Cardiac muscle cell (in vitro differentiated cells and primary cell): ENCODE measurements around the gene HRK. TPM values are rescaled to one million over a fixed set of nuclear protein-coding genes. Genes with fewer than 3 reads are reported as not detected.

Experiments used
- DNase-seq, 2 donors: peaks; one replicate each; pipeline versions ENCODE4 v3.0.0 to v3.0.0-alpha.2; 2010 to 2017; ENCODE audit warnings: low read depth in 1 of 2, low spot score in 1 of 2
- H3K27ac ChIP-seq: fragments of 200-600 bp; sonication (generic); 2 replicates; pipeline ENCODE4 v1.5.1; 2016
- H3K27me3 ChIP-seq: fragments of 200-600 bp; sonication (generic); 2 replicates; pipeline ENCODE4 v1.6.0; 2016; ENCODE audit warnings: control low read depth
- H3K36me3 ChIP-seq: fragments of 200-600 bp; sonication (generic); 2 replicates; pipeline ENCODE4 v1.5.1; 2016; ENCODE audit warnings: control low read depth
- H3K4me1 ChIP-seq: fragments of 200-600 bp; sonication (generic); 2 replicates; pipeline ENCODE4 v1.8.1; 2017; ENCODE audit warnings: low read depth, mild to moderate bottlenecking, mixed run types
- H3K4me3 ChIP-seq: fragments of 200-600 bp; sonication (generic); 2 replicates; pipeline ENCODE4 v1.5.1; 2016; ENCODE audit warnings: mild to moderate bottlenecking
- H3K9me3 ChIP-seq: fragments of 200-600 bp; sonication (generic); 2 replicates; pipeline ENCODE4 v1.5.1; 2017; ENCODE audit warnings: low read depth, mild to moderate bottlenecking, control low read depth
- polyA plus RNA-seq: library from polyadenylated mRNA; unstranded; fragments of >200 nt; fragmentation: Nextera tagmentation; extraction: Ambion mirVana; gene quantifications from 2 replicates; pipeline ENCODE4 v1.2.1, GENCODE V29; 2016
- total RNA-seq: library from RNA; depleted of rRNA; stranded (reverse); fragments of >200 nt; gene quantifications from 2 replicates; pipeline ENCODE4 v1.2.3, GENCODE V29; 2016
- TF ChIP-seq, protein P1 (sequence below): IDR thresholded peaks from 2 replicates; pipeline ENCODE4 v1.5.1; 2012; ENCODE audit warnings: low read depth, mild to moderate bottlenecking, low read length

HRK gene
- total and polyA plus RNA-seq, 2 experiments from 2014 or later = 0.06 TPM; not detected in 1

DNA sequence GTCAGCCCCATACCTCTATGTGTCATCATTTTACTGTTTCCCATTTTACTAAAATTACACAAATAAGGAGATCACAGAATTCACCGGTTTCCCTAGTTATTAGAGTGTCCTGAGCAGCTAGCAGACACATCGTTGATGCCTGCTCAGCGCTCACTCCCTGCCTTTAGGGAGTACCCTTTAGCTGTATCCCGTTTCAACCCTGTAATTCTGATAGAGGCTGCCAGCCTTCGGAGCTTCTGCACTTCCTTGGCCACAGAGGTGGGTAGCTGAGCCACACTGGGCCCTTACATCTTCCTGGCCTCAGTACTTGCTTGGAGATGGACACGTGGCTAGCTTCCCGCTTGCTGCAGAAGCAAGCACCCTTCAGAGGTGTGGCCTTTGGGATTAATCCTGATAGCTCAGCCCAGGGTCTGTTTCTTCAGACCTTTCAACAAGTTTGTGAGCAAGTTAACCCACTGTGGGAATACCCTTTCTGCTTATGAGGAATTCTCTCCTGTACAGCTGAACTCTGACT lies 15.2 kb upstream of the HRK start:
- H3K4me1 ChIP-seq = no peaks in the 10 kb centered on the region
- H3K27ac ChIP-seq = no peak overlapping the region
- H3K9me3 ChIP-seq = no peaks in the 10 kb centered on the region
- H3K36me3 ChIP-seq = no peaks in the 10 kb centered on the region
- TF ChIP-seq, protein P1, sequence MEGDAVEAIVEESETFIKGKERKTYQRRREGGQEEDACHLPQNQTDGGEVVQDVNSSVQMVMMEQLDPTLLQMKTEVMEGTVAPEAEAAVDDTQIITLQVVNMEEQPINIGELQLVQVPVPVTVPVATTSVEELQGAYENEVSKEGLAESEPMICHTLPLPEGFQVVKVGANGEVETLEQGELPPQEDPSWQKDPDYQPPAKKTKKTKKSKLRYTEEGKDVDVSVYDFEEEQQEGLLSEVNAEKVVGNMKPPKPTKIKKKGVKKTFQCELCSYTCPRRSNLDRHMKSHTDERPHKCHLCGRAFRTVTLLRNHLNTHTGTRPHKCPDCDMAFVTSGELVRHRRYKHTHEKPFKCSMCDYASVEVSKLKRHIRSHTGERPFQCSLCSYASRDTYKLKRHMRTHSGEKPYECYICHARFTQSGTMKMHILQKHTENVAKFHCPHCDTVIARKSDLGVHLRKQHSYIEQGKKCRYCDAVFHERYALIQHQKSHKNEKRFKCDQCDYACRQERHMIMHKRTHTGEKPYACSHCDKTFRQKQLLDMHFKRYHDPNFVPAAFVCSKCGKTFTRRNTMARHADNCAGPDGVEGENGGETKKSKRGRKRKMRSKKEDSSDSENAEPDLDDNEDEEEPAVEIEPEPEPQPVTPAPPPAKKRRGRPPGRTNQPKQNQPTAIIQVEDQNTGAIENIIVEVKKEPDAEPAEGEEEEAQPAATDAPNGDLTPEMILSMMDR = no peak
- H3K4me3 ChIP-seq = no peak overlapping the region
- DNase-seq = no peak
- H3K27me3 ChIP-seq = peaks cover 10% of the 10 kb centered on the region

DNA sequence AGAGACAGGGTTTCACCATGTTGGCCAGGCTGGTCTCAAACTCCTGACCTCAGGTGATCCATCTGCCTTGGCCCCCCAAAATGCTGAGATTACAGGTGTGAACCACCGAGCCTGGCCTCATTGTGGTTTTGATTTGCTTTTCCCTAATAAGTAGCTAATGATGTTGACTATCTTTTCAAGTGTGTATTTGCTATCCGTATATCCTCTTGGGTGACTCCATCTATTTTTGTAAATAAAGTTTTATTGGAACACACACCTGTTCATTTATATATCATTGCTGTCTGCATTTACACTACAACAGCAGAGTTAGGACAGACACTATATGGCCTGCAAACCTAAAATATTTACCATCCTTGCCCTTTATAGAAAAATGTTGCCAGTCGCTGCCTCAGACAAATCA lies 13.7 kb upstream of the HRK start:
- H3K4me1 ChIP-seq = no peaks in the 10 kb centered on the region
- DNase-seq = no peak

DNA sequence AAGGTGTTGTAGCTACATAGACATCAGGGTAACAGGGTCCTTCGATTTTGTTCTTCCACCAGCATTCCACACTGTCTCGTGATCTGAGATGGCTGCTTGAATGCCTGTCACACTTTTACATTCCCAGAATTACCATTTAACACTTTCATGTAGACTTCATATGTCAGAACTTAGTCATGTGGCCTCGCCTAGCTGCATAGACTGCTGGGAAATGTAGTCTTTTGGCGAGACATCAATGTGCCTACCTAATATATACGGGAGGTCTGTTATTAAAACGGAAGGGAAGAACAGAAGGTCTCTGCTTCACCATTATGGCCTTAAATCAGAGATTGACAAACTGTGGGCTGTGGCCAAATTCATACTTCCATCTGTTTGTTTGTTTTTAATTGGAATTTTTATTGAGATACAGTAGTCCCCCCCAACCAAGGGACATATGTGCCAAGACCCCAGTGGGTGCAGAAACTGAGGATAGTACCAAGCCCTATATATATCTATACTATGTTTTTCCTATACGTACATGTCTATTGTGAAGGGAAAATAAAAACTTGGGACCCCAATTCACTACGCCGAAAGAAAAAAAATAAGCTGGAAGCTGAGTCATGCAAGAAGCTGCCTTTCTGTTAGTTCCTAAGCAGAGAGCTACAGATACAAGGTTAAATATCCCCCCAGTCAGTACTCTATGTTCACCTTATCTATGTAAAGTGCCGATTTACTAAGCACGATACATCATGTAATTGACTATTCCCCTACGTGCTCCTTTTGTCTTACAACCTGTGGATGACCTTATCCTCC lies 11.3 kb upstream of the HRK start:
- Histone ChIP-seq H3K27ac (no peak overlapping the region), H3K4me3 (no peak overlapping the region), H3K9me3 (no peaks in the 10 kb centered on the region), H3K4me1 (no peaks in the 10 kb centered on the region), H3K27me3 (peaks cover 10% of the 10 kb centered on the region), H3K36me3 (no peaks in the 10 kb centered on the region)
- TF ChIP-seq, protein P1 = no peak
- DNase-seq = no peak

More for the DNA sequence above, 13.7 kb upstream of the HRK start:
- Histone ChIP-seq H3K27ac (no peak overlapping the region), H3K27me3 (peaks cover 6% of the 10 kb centered on the region), H3K36me3 (no peaks in the 10 kb centered on the region), H3K9me3 (no peaks in the 10 kb centered on the region), H3K4me3 (no peak overlapping the region)
- TF ChIP-seq, protein P1 = no peak

DNA sequence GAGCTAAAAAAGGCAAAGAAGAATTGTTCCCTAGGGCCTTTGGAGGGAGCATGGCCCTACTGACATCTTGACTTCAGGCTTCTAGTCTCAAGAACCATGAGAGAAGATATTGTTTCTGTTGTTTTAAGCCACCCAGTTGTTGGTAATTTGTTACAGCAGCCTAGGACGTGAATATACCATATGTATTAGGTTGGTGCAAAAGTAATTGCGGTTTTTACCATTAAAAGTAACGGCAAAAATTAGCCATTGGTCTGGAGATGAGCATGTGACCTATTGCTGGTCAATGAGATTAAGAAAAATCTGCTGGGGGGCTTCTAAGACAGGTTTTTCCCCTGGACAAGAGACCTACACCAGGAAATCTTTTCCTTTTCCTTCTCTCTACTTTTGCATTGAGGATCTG lies 9.8 kb upstream of the HRK start:
- no peak for DNase-seq
- Histone ChIP-seq H3K27ac (no peak overlapping the region), H3K9me3 (no peaks in the 10 kb centered on the region), H3K4me1 (no peaks in the 10 kb centered on the region), H3K36me3 (no peaks in the 10 kb centered on the region), H3K27me3 (peaks cover 17% of the 10 kb centered on the region), H3K4me3 (no peak overlapping the region)
- TF ChIP-seq, protein P1 = no peak

DNA sequence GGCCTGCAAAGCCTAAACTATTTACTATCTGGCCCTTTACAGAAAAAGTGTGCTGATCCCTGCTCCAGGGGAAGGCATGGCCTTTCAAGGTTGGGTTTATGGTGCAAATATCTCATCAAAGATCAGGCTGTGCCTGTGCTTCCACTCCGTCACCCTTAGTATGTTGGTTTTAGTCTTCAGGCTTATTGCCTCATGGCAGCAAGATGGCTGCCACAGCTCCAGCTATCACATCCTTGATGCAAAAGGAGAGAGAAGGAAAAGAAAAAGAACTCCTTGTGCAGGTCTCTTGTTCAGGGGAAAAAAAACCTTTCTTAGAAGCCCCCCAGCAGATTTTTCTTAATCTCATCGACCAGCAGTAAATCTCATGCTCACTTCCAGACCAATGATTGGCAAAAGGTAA lies 9.1 kb upstream of the HRK start:
- H3K9me3 ChIP-seq = no peaks in the 10 kb centered on the region
- no peak for DNase-seq
- no peak overlapping the region for H3K27ac ChIP-seq
- TF ChIP-seq, protein P1 = no peak
- no peaks in the 10 kb centered on the region for H3K36me3 ChIP-seq
- peaks cover 17% of the 10 kb centered on the region for H3K27me3 ChIP-seq
- H3K4me1 ChIP-seq = no peaks in the 10 kb centered on the region
- H3K4me3 ChIP-seq = no peak overlapping the region
